K562 (cell line): ENCODE data around the gene PPM1G. TPM values are rescaled to one million over a fixed set of nuclear protein-coding genes. Genes with fewer than 3 reads are reported as not detected.

Experiments used
- ATF1 ChIP-seq, 2 experiments: fragments of 450-650 bp in 1 of 2; IDR thresholded peaks; 2 replicates each; pipeline ENCODE4 v1.6.1; 2016; ENCODE audit warnings: missing compliant biosample characterization in 1 of 2, missing genetic modification characterization in 1 of 2
- BHLHE40 ChIP-seq: IDR thresholded peaks from 2 replicates; pipeline ENCODE4 v1.6.1; 2011; ENCODE audit warnings: low read length, improper control_type of control experiment
- BMI1 ChIP-seq: fragments of 150-350 bp; IDR thresholded peaks from 2 replicates; pipeline ENCODE4 v1.6.1; 2014; ENCODE audit warnings: low read length
- COPS2 ChIP-seq: fragments of 450-650 bp; conservative IDR thresholded peaks from 2 replicates; pipeline ENCODE4 v1.6.1; 2016; ENCODE audit warnings: mild to moderate bottlenecking, moderate library complexity
- DPF2 ChIP-seq: fragments of 450-650 bp; IDR thresholded peaks from 2 replicates; pipeline ENCODE4 v1.6.1; 2016
- GATA2 ChIP-seq: sonication (generic); formaldehyde crosslinking; IDR thresholded peaks from 2 replicates; pipeline ENCODE4 v1.4.0; 2020; ENCODE audit warnings: mild to moderate bottlenecking, missing genetic modification reagents
- GATAD2B ChIP-seq: fragments of 450-650 bp; IDR thresholded peaks from 2 replicates; pipeline ENCODE4 v1.6.1; 2017; ENCODE audit warnings: mild to moderate bottlenecking, borderline replicate concordance
- HDGF ChIP-seq: fragments of 450-650 bp; IDR thresholded peaks from 2 replicates; pipeline ENCODE4 v1.6.1; 2016
- KDM5B ChIP-seq: fragments of 200-600 bp; sonication (generic); IDR thresholded peaks from 2 replicates; pipeline ENCODE4 v1.6.1; 2012; ENCODE audit warnings: low read depth, mild to moderate bottlenecking, moderate library complexity, low read length, control low read depth, inconsistent platforms; ENCODE audit not compliant: insufficient replicate concordance
- KLF13 ChIP-seq: fragments of 450-650 bp; IDR thresholded peaks from 2 replicates; pipeline ENCODE4 v1.6.1; 2016; ENCODE audit warnings: missing genetic modification characterization, low read depth, mild to moderate bottlenecking, missing compliant biosample characterization, moderate library complexity, borderline replicate concordance
- MBD2 ChIP-seq: sonication (generic); IDR thresholded peaks from 2 replicates; pipeline ENCODE4 v1.6.1; 2016; ENCODE audit warnings: low read depth, borderline replicate concordance
- POLR2AphosphoS2 ChIP-seq: IDR thresholded peaks from 2 replicates; pipeline ENCODE4 v1.6.1; 2012; ENCODE audit warnings: low read length, improper control_type of control experiment
- RCOR1 ChIP-seq, 2 experiments: IDR thresholded peaks; 2 replicates each; pipeline ENCODE4 v1.6.1; 2012; ENCODE audit warnings: low read depth in 2 of 2, low read length in 2 of 2, borderline replicate concordance in 1 of 2, improper control_type of control experiment in 1 of 2
- TAL1 ChIP-seq: fragments of 450-650 bp; IDR thresholded peaks from 2 replicates; pipeline ENCODE4 v1.6.1; 2016; ENCODE audit warnings: mild to moderate bottlenecking
- TRIM24 ChIP-seq, 2 experiments: fragments of 450-650 bp; IDR thresholded peaks; 2 replicates each; pipeline ENCODE4 v1.6.1; 2016
- TRIM28 ChIP-seq: fragments of 450-650 bp; IDR thresholded peaks from 2 replicates; pipeline ENCODE4 v1.6.1; 2017
- ZNF175 ChIP-seq: fragments of 200-800 bp; sonication (Bioruptor generic); IDR thresholded peaks from 2 replicates; pipeline ENCODE4 v1.6.1; 2016; ENCODE audit warnings: low read depth, mild to moderate bottlenecking, missing genetic modification characterization, missing compliant biosample characterization
- ZNF311 ChIP-seq: fragments of 250-450 bp; sonication (Bioruptor Pico); IDR thresholded peaks from 2 replicates; pipeline ENCODE4 v1.4.0; 2020; ENCODE audit warnings: mild to moderate bottlenecking, moderate library complexity
- ZNF707 ChIP-seq: fragments of 250-450 bp; sonication (Bioruptor Pico); conservative IDR thresholded peaks from 2 replicates; pipeline ENCODE4 v1.8.0; 2022; ENCODE audit warnings: inconsistent platforms, mild to moderate bottlenecking, moderate library complexity
- polyA plus RNA-seq, 8 experiments: library from polyadenylated mRNA; depleted of rRNA in 4 of 8; stranded (reverse) in 5 of 8; unstranded in 3 of 8; fragments of >200 nt; fragmentation: Nextera tagmentation in 2 of 8; fragmentation: Illumina TruSeq in 1 of 8; extraction: Ambion mirVana in 2 of 8; extraction: Trizol in 1 of 8; gene quantifications; 2 replicates each; pipeline versions ENCODE4 v1.2.1 to v1.2.3, GENCODE V29; 2011 to 2014; ENCODE audit warnings: inconsistent platforms in 1 of 8, missing spikeins in 1 of 8
- total RNA-seq, 7 experiments: library from RNA; depleted of rRNA in 6 of 7; stranded (reverse); fragments of >200 nt in 6 of 7; fragmentation: Illumina TruSeq in 2 of 7; extraction: Trizol in 2 of 7; gene quantifications; 2 replicates each; pipeline versions ENCODE4 v1.2.1 to v1.2.3, GENCODE V29; 2011 to 2021; ENCODE audit warnings: low replicate concordance in 1 of 7
- TF ChIP-seq, protein P1 (sequence below), 2 experiments: fragments of 450-650 bp; conservative IDR thresholded peaks; 2 replicates each; pipeline ENCODE4 v1.6.1; 2017; ENCODE audit warnings: mild to moderate bottlenecking in 2 of 2, moderate library complexity in 2 of 2
- TF ChIP-seq, protein P2 (sequence below): fragments of 150-350 bp; conservative IDR thresholded peaks from 2 replicates; pipeline ENCODE4 v1.6.1; 2014; ENCODE audit warnings: low read length
- TF ChIP-seq, protein P3 (sequence below): fragments of 250-450 bp; sonication (Bioruptor Pico); IDR thresholded peaks from 2 replicates; pipeline ENCODE4 v1.8.0; 2022; ENCODE audit warnings: inconsistent platforms, mild to moderate bottlenecking, moderate library complexity, borderline replicate concordance
- TF ChIP-seq, protein P4 (sequence below): fragments of 450-650 bp; IDR thresholded peaks from 2 replicates; pipeline ENCODE4 v1.6.1; 2016

The PPM1G gene
- total and polyA plus RNA-seq, 9 of the 15 experiments (the other 6 are each of a cell fraction or from before 2014, with no cell fraction given) = 61.7 to 230 (median 153) TPM

DNA sequence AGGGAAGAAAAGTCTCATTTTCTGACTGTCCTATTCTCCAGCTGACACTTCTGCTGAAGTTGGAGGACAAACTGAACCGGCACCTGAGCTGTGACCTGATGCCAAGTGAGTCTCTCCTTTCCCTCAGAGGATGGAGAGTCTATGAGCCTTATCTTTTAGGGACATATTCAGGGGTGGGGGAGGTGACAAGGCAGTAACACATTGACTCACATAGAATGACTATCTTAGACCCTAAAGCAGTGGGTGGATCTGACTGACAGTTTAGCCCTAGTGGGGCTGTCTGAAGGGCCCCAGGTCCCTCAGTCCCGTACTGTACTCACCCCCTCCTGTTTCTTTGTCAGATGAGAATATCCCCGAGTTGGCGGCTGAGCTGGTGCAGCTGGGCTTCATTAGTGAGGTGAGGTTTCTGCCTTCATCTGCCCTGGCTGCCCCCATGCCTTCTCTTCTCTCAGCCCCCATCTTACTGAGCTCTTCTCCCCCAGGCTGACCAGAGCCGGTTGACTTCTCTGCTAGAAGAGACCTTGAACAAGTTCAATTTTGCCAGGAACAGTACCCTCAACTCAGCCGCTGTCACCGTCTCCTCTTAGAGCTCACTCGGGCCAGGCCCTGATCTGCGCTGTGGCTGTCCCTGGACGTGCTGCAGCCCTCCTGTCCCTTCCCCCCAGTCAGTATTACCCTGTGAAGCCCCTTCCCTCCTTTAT, 32.0 kb upstream of the PPM1G start (continued):
- TF ChIP-seq, protein P1, sequence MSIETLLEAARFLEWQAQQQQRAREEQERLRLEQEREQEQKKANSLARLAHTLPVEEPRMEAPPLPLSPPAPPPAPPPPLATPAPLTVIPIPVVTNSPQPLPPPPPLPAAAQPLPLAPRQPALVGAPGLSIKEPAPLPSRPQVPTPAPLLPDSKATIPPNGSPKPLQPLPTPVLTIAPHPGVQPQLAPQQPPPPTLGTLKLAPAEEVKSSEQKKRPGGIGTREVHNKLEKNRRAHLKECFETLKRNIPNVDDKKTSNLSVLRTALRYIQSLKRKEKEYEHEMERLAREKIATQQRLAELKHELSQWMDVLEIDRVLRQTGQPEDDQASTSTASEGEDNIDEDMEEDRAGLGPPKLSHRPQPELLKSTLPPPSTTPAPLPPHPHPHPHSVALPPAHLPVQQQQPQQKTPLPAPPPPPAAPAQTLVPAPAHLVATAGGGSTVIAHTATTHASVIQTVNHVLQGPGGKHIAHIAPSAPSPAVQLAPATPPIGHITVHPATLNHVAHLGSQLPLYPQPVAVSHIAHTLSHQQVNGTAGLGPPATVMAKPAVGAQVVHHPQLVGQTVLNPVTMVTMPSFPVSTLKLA (conservative IDR thresholded peaks at IDR 0.05) = 0 out of 4 replicates have a peak, but pooled peaks of 1 of the 2 experiments have one; percentile 43
- TF ChIP-seq ZNF707 (no peak), HDGF (no peak), TRIM28 (peak; percentile 37; the same call in 1 of the 2 replicates), KDM5B (no peak), GATA2 (CRISPR knock-in tag) (peak; percentile 80), COPS2 (no peak), DPF2 (peak; percentile 95), GATAD2B (no peak), ATF1 (CRISPR knock-in tag; IDR thresholded peaks at IDR 0.05) (no peak), ATF1 (tag; IDR thresholded peaks at IDR 0.05) (peak; percentile 27; the same call in 1 of the 2 replicates), MBD2 (0 out of 2 replicates have a peak, but pooled peaks have one; percentile 26), ZNF311 (CRISPR knock-in tag) (no peak), POLR2AphosphoS2 (0 out of 2 replicates have a peak, but pooled peaks have one; percentile 37), TAL1 (peak; percentile 81), TRIM24 (IDR thresholded peaks at IDR 0.05) (peak; percentile 81 to 84), BHLHE40 (peak; percentile 36; the same call in 1 of the 2 replicates), BMI1 (no peak), ZNF175 (CRISPR knock-in tag) (no peak), RCOR1 (IDR thresholded peaks at IDR 0.05; ENCODE audit: borderline replicate concordance in 1 of 2, low read depth in 2 of 2, low read length in 2 of 2) (peak; percentile 84 to 94; a peak in 3 of 4 replicates), KLF13 (tag) (no peak)
- TF ChIP-seq, protein P2, sequence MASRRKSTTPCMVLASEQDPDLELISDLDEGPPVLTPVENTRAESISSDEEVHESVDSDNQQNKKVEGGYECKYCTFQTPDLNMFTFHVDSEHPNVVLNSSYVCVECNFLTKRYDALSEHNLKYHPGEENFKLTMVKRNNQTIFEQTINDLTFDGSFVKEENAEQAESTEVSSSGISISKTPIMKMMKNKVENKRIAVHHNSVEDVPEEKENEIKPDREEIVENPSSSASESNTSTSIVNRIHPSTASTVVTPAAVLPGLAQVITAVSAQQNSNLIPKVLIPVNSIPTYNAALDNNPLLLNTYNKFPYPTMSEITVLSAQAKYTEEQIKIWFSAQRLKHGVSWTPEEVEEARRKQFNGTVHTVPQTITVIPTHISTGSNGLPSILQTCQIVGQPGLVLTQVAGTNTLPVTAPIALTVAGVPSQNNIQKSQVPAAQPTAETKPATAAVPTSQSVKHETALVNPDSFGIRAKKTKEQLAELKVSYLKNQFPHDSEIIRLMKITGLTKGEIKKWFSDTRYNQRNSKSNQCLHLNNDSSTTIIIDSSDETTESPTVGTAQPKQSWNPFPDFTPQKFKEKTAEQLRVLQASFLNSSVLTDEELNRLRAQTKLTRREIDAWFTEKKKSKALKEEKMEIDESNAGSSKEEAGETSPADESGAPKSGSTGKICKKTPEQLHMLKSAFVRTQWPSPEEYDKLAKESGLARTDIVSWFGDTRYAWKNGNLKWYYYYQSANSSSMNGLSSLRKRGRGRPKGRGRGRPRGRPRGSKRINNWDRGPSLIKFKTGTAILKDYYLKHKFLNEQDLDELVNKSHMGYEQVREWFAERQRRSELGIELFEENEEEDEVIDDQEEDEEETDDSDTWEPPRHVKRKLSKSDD = no peak
- TF ChIP-seq, protein P3, sequence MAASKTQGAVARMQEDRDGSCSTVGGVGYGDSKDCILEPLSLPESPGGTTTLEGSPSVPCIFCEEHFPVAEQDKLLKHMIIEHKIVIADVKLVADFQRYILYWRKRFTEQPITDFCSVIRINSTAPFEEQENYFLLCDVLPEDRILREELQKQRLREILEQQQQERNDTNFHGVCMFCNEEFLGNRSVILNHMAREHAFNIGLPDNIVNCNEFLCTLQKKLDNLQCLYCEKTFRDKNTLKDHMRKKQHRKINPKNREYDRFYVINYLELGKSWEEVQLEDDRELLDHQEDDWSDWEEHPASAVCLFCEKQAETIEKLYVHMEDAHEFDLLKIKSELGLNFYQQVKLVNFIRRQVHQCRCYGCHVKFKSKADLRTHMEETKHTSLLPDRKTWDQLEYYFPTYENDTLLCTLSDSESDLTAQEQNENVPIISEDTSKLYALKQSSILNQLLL = no peak
- TF ChIP-seq, protein P4, sequence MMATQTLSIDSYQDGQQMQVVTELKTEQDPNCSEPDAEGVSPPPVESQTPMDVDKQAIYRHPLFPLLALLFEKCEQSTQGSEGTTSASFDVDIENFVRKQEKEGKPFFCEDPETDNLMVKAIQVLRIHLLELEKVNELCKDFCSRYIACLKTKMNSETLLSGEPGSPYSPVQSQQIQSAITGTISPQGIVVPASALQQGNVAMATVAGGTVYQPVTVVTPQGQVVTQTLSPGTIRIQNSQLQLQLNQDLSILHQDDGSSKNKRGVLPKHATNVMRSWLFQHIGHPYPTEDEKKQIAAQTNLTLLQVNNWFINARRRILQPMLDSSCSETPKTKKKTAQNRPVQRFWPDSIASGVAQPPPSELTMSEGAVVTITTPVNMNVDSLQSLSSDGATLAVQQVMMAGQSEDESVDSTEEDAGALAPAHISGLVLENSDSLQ = peak; percentile 93
